ENCODE measurements around the gene VPS33A. TPM values are rescaled to one million over a fixed set of nuclear protein-coding genes. Genes with fewer than 3 reads are reported as not detected.

The VPS33A gene
- total RNA-seq, 2 experiments from 2014 or later = 12.0 to 14.2 TPM

GRCh38 chr12:122182887-122183587 lies 83.3 kb downstream of the VPS33A start, which contains the start of gene LRRC43:
LRRC43 (plus strand) TSS chr12:122183123; CDS start chr12:122183145, 22 bp downstream.
- Mint-ChIP-seq H3K4me3 (peak within 1 kb of the TSS; percentile 78), H3K9me3 (no peaks in the 10 kb centered on the region), H3K36me3 (ENCODE audit: low read depth) (no peaks in the 10 kb centered on the region), H3K27me3 (peaks cover 3% of the 10 kb centered on the region), H3K27ac (no peak within 1 kb of the TSS), H3K4me1 (ENCODE audit: low read depth) (peaks cover 3% of the 10 kb centered on the region)
- no peaks in the 10 kb centered on the region for H3K36me3 ChIP-seq (ENCODE audit: insufficient read depth, low read length)
- TF ChIP-seq CTCF (IDR thresholded peaks at IDR 0.05) = no peak
- H3K27ac ChIP-seq (ENCODE audit: low read depth in 1 of 2, low read length in 2 of 2) = no peak within 1 kb of the TSS
- peaks cover 14% of the 10 kb centered on the region for H3K4me1 ChIP-seq (ENCODE audit: insufficient read depth, low read length)
- no peaks in the 10 kb centered on the region for H3K9me3 ChIP-seq (ENCODE audit: control insufficient read depth in 1 of 2, insufficient read depth in 1 of 2, low read length in 2 of 2)
- ChIA-PET CTCF (interaction anchor here (0.6 kb wide), 1 partner anchor 1399 kb away, joined by 3 read pairs; no protein-coding TSS in a partner anchor), POLR2A (no interaction called here)
- DNase-seq = peak in 9 of 14 experiments; percentile 17 to 62 (median 40)
- H3K4me3 ChIP-seq (ENCODE audit: low read length) = peak within 1 kb of the TSS; percentile 45
- ATAC-seq (ENCODE audit: poor library complexity) = peak; percentile 77
- no peaks in the 10 kb centered on the region for H3K27me3 ChIP-seq (ENCODE audit: control insufficient read depth in 1 of 2, insufficient read depth in 2 of 2, low read length in 2 of 2)
- intact Hi-C loops (cut with DNase I, micrococcal nuclease) = no loop called here

Other genes with a start within 250 kb of the VPS33A start
- 1 to 10 TPM; 3.5 to 4.4 TPM for gene BCL7A, start 244.6 kb downstream of the VPS33A start, total RNA-seq
- gene MLXIP, start 187.7 kb downstream of the VPS33A start, total RNA-seq = 10 to 100 TPM; 98.0 to 99.3 TPM
- gene IL31, start 92.3 kb downstream of the VPS33A start, total RNA-seq = not detected
- gene LRRC43, start 83.4 kb downstream of the VPS33A start, total RNA-seq = not detected
- not detected for gene B3GNT4, start 62.8 kb downstream of the VPS33A start, total RNA-seq
- gene DIABLO, start 40.4 kb downstream of the VPS33A start, total RNA-seq = 10 to 100 TPM; 90.3 to 91.3 TPM
- gene CLIP1, start 156.2 kb upstream of the VPS33A start, total RNA-seq = 10 to 100 TPM; 52.0 to 54.9 TPM
- gene ZCCHC8, start 234.4 kb upstream of the VPS33A start, total RNA-seq = 10 to 100 TPM; 49.4 to 54.8 TPM